ENCODE data around the gene FAIM2. TPM values are rescaled to one million over a fixed set of nuclear protein-coding genes. Genes with fewer than 3 reads are reported as not detected.

Gene FAIM2
- total RNA-seq, 2 donors from 2014 or later, result 2.8 TPM

DNA sequence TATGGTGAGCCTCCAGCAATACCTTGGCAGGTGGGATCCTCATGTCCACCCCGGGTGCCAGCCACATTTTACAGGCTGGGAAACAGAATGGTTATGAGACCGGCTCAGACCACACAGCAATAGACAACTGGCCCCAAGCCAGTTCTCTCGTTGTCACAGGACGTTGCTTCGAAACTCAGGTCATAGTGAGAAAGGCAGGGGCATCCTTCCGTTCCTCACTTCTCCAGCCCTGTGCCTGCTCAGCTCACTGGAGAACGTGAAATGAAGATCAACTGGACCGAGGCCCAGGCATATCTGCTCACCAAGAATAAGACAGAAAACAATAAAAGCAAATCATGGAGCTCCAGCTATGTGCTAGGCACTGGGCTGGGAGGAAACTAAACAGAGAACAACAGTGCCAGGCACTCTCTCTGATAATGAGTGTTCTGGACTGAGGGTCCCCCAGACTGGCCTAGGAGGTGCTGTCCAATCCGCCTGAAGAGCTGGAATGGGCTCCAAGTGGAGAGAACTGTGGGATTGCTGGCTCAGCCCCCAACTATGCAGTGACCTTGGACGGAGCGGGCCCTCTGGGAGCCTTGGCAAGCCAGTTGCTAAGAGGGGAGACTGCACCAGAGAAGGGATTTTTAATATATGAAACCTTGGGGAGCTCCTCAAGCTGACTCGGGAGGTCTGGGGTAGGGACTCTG, 18.8 kb upstream of the FAIM2 start:
- H3K27me3 ChIP-seq (replicated peaks; ENCODE audit: insufficient read depth), result no peaks in the 10 kb centered on the region
- H3K9me3 ChIP-seq, result no peaks in the 10 kb centered on the region
- no peak overlapping the region for H3K4me3 ChIP-seq
- no peak for DNase-seq (ENCODE audit: low spot score)
- no peaks in the 10 kb centered on the region for H3K4me1 ChIP-seq (ENCODE audit: control insufficient read depth in 1 of 2, low read depth in 2 of 2)
- no peak overlapping the region for H3K27ac ChIP-seq
- TF ChIP-seq, protein P1, sequence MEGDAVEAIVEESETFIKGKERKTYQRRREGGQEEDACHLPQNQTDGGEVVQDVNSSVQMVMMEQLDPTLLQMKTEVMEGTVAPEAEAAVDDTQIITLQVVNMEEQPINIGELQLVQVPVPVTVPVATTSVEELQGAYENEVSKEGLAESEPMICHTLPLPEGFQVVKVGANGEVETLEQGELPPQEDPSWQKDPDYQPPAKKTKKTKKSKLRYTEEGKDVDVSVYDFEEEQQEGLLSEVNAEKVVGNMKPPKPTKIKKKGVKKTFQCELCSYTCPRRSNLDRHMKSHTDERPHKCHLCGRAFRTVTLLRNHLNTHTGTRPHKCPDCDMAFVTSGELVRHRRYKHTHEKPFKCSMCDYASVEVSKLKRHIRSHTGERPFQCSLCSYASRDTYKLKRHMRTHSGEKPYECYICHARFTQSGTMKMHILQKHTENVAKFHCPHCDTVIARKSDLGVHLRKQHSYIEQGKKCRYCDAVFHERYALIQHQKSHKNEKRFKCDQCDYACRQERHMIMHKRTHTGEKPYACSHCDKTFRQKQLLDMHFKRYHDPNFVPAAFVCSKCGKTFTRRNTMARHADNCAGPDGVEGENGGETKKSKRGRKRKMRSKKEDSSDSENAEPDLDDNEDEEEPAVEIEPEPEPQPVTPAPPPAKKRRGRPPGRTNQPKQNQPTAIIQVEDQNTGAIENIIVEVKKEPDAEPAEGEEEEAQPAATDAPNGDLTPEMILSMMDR (IDR thresholded peaks at IDR 0.05), result no peak
- no peaks in the 10 kb centered on the region for H3K36me3 ChIP-seq
- no peak for ATAC-seq (ENCODE audit: insufficient number of reproducible peaks, low FRiP score, low read depth)

DNA sequence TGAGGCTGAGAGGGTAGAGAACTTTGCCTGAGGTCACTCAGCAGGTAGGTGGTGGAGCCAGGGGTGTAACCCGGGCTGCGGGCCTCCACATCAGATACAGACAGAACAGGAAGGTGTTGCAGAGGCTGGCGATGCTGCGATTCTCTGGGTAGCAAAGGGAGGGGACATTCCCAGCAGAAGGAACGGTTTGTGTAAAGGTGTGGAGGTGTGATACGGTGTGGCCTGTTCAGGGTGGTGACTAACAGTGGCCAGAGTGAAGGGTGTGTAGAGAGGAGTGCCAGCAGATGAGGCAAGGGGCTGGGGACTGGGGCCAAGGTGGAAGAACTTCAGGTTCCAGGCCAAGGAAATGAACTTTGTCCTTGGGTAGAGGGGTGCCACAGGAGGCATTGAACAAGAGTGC, 18.2 kb upstream of the FAIM2 start:
- no peak for ATAC-seq (ENCODE audit: insufficient number of reproducible peaks, low FRiP score, low read depth)
- H3K27me3 ChIP-seq (replicated peaks; ENCODE audit: insufficient read depth), result no peaks in the 10 kb centered on the region
- no peak overlapping the region for H3K27ac ChIP-seq
- H3K9me3 ChIP-seq, result no peaks in the 10 kb centered on the region
- H3K36me3 ChIP-seq, result no peaks in the 10 kb centered on the region
- TF ChIP-seq, protein P1 (IDR thresholded peaks at IDR 0.05), result no peak
- DNase-seq (ENCODE audit: low spot score), result no peak
- no peak overlapping the region for H3K4me3 ChIP-seq
- H3K4me1 ChIP-seq (ENCODE audit: control insufficient read depth in 1 of 2, low read depth in 2 of 2), result no peaks in the 10 kb centered on the region

DNA sequence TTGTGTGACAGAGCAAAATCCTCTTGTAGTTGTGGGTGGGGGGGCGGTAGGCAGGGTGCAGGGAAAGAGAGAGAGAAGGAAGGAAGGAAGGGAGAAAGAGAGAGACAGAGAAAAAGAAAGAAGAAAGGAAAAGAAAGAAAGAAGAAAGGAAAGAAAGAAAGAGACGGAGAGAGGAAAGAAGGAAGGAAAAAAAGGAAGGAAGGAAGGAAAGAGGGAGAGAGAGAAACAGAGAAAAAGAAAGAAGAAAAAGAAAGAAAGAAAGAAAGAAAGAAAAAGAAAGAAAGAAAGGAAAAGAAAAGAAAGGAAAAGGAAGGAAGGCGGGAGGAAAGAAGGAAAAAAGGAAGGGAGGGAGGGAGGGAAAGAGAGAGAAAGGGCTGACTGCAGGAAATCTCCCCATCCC, 17.6 kb upstream of the FAIM2 start:
- Histone ChIP-seq H3K4me3 (no peak overlapping the region), H3K4me1 (ENCODE audit: control insufficient read depth in 1 of 2, low read depth in 2 of 2) (no peaks in the 10 kb centered on the region), H3K9me3 (no peaks in the 10 kb centered on the region), H3K36me3 (no peaks in the 10 kb centered on the region), H3K27me3 (replicated peaks; ENCODE audit: insufficient read depth) (no peaks in the 10 kb centered on the region), H3K27ac (no peak overlapping the region)
- ATAC-seq (ENCODE audit: insufficient number of reproducible peaks, low FRiP score, low read depth), result no peak
- DNase-seq (ENCODE audit: low spot score), result no peak
- TF ChIP-seq, protein P1 (IDR thresholded peaks at IDR 0.05), result no peak

DNA sequence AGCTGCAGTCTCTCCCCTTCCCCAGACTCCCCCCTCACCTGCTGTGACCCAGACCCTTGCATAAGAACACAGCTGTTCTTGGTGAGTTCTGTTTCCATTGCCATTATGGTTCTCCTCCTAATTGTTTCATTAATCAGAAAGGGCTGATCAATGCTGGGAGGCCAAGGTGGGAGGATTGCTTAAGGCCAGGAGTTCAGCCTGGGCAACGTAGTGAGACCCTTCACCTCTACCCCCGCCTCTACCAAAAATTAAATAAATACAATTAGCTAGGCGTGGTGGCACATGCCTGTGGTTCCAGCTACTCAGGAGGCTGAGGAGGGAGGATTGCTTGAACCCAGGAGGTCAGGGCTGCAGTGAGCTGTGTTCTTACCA, 17.2 kb upstream of the FAIM2 start:
- Histone ChIP-seq H3K9me3 (no peaks in the 10 kb centered on the region), H3K36me3 (no peaks in the 10 kb centered on the region), H3K4me1 (ENCODE audit: control insufficient read depth in 1 of 2, low read depth in 2 of 2) (no peaks in the 10 kb centered on the region), H3K4me3 (no peak overlapping the region), H3K27ac (no peak overlapping the region), H3K27me3 (replicated peaks; ENCODE audit: insufficient read depth) (no peaks in the 10 kb centered on the region)
- ATAC-seq (ENCODE audit: insufficient number of reproducible peaks, low FRiP score, low read depth), result no peak
- DNase-seq (ENCODE audit: low spot score), result no peak
- TF ChIP-seq, protein P1 (IDR thresholded peaks at IDR 0.05), result no peak

DNA sequence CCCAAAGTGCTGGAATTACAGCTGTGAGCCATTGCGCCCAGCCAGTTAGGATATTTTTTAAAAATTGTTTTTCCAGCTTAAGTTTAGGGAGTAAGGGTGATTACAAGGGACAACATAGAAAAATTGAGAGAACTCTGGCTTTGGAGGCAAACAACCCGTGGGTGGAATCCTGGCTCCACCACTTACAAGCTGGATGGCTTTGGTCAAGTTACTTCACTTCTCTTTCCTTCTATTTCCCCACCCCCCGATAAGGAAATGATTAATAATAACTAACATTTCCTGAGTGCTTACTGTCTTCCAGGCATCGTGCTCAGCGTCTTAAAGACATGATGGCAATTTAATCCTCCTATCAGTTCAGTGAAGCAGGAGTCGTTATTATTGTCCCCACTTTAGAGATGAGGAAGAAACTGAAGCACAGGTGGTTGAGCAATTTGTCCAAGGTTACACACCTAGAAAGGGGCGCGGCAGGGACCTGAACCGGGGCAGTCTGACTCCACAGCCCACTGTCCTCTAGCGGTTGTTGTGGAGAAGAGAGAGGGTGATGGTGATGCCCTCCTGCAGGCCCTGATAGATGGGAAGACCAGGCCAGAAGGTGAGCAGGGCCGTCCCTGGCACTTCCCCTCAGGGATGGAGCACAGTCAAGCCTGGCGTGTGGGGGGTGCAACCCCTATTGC, 16.7 kb upstream of the FAIM2 start:
- TF ChIP-seq, protein P1 (IDR thresholded peaks at IDR 0.05), result no peak
- H3K36me3 ChIP-seq, result no peaks in the 10 kb centered on the region
- H3K4me3 ChIP-seq, result no peak overlapping the region
- H3K9me3 ChIP-seq, result no peaks in the 10 kb centered on the region
- no peak overlapping the region for H3K27ac ChIP-seq
- DNase-seq (ENCODE audit: low spot score) (no peak), ATAC-seq (ENCODE audit: insufficient number of reproducible peaks, low FRiP score, low read depth) (no peak)
- H3K27me3 ChIP-seq (replicated peaks; ENCODE audit: insufficient read depth), result no peaks in the 10 kb centered on the region
- no peaks in the 10 kb centered on the region for H3K4me1 ChIP-seq (ENCODE audit: control insufficient read depth in 1 of 2, low read depth in 2 of 2)

Measured in thoracic aorta (tissue), 2 donors.